HG03558 (cell line): ENCODE results near the gene MICAL2.

Experiments
- ATAC-seq: cut with Tn5 transposase; IDR thresholded peaks from one replicate; pipeline ENCODE4 v1.9.1; 2021; ENCODE audit warnings: moderate number of reproducible peaks; ENCODE audit not compliant: unreplicated experiment; ENCODE audit errors: extremely low read depth

MICAL2 gene

GRCh38 chr11:12235947-12236743, 125.8 kb downstream of the MICAL2 start:
- no peak for ATAC-seq

DNA sequence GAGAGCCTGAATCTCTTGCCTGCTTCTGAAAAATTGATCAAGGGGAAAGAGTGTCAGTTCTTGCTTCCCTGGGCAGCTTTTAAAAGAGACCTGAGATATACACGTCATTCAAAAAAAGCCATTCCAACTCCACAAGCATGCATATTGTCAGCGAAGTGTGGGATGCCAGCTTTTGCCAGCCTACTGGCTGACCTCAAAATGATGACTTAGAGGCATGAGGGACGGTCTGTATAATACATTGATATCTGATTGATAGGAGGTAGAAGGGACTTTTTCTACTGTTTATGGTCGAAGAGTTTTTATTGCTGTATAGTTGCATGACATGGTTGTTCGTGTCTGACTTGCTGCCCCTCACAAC, 126.3 kb downstream of the MICAL2 start:
- ATAC-seq, result no peak

- no peak for ATAC-seq
Observed at GRCh38 chr11:12237381-12237784, 127.0 kb downstream of the MICAL2 start.

GRCh38 chr11:12238420-12238819, 128.0 kb downstream of the MICAL2 start:
- no peak for ATAC-seq

GRCh38 chr11:12239396-12239795, 129.0 kb downstream of the MICAL2 start:
- ATAC-seq, result no peak

- no peak for ATAC-seq
Observed at GRCh38 chr11:12239804-12240371, 129.5 kb downstream of the MICAL2 start.

DNA sequence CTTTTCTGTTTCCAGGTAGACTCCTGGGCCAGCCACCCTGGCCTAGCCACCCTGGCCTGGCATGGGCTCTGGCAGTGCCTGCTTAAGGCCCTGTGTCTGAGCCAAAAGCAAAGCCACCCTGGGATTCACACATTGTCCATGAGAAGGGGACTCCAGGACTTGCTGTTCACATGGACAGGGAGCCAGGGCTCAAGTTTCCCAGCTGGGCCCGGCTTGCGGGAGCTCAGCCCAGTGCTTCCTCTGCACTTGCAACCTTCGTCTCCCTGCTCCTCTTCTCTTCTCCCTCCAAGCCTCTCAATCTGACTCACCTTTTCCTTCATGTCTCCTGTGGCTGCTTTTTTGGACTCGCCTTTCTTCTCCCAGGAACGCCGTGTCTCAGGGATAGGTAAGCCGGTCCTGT, 130.3 kb downstream of the MICAL2 start:
- no peak for ATAC-seq

- no peak for ATAC-seq
Observed at GRCh38 chr11:12241401-12241800, 131.0 kb downstream of the MICAL2 start.

- ATAC-seq, result no peak
Observed at GRCh38 chr11:12241971-12242672, 131.7 kb downstream of the MICAL2 start.

- no peak for ATAC-seq
Observed at GRCh38 chr11:12242966-12243365, 132.6 kb downstream of the MICAL2 start.

DNA sequence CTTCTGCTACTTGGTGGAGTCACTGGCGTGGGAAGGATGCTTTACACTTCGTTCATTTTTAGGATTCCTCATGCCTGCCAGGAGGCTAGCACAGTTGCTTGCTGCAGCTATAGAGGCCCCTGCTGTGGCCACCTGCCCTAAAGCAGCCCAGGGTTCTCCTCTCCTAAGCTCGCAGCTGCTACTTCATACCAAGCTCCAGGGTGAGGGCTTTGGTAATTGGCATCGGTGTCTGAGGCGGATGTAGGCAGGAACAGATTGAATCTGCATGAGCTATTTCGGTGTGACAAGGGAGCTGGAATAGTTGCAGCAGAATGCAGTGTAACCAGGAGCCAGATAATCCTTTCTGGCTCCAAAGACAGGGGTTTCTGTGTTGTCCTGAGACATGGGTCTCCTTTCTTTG, 133.1 kb downstream of the MICAL2 start:
- ATAC-seq, result no peak

DNA sequence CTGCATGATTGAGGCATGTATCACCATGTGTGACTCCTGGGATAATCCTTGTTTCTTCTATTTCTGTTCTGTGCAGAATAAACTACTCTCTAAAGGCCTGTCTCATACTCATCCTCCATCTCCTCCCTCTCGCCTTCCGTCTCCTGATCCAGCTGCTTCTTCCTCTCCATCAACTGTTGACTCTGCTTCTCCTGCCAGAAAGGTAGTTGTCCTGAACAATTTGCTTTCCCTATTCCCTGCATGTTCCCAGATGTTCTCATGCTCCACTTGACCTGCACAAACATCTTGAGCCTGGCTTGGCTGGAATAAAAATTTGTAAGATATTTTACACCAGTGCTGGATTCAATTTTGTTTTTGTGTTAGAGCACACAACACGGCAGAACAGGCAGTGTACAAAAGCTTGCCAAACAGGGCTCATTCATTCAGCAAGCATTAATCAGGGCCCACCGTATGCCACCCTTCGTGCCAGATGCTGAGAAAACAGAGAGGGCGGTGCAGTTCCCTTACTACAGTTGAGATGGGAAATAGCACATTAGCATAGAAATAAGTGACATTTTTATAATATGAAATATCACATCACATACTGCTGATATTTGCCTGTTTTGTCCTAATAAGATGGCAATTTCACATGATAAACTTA, 133.6 kb downstream of the MICAL2 start:
- ATAC-seq, result no peak

GRCh38 chr11:12245091-12245490, 134.7 kb downstream of the MICAL2 start:
- no peak for ATAC-seq

DNA sequence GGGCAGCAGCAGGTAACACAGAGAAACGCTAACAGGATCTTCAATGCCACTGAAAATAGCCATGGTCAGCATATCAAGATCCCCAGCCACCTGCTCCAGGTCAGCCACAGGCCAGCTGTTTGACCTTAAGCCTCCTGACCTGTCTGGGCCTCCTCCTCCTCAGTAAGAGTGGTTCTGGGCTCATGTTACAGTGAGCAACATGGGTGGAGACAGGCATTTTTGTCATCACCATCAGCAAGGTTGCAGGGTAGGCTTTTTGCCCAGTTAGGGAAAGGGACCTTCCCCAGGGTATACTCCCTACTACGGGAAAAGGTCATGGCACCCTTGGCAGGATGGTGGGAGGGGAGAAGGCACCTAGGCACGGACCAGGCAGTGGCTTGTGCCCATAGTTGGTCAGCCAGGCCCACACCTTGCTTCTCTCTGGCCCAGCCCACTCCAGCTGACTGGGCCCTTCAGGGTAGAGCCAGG, 135.2 kb downstream of the MICAL2 start:
- no peak for ATAC-seq

GRCh38 chr11:12246147-12246546, 135.8 kb downstream of the MICAL2 start:
- ATAC-seq, result no peak

GRCh38 chr11:12246989-12247388, 136.6 kb downstream of the MICAL2 start:
- ATAC-seq, result no peak

- ATAC-seq, result no peak
Observed at GRCh38 chr11:12247543-12248254, 137.3 kb downstream of the MICAL2 start.

- ATAC-seq, result no peak
Observed at GRCh38 chr11:12248330-12248729, 137.9 kb downstream of the MICAL2 start.

- ATAC-seq, result no peak
Observed at GRCh38 chr11:12249590-12250260, 139.3 kb downstream of the MICAL2 start.
